Activated naive CD8-positive, alpha-beta T cell (primary cell): ENCODE measurements around the gene EPS8L3.

Experiments used
- H3K27ac Mint-ChIP-seq: one replicate; pipeline ENCODE4 v1.8.0; 2021; ENCODE audit warnings: mixed read lengths
- H3K27me3 Mint-ChIP-seq: one replicate; pipeline ENCODE4 v1.8.0; 2021; ENCODE audit warnings: mixed read lengths
- H3K36me3 Mint-ChIP-seq: one replicate; pipeline ENCODE4 v1.8.0; 2021; ENCODE audit warnings: mixed read lengths
- H3K4me1 Mint-ChIP-seq: one replicate; pipeline ENCODE4 v1.8.0; 2021; ENCODE audit warnings: low read depth, mixed read lengths
- H3K4me3 Mint-ChIP-seq: one replicate; pipeline ENCODE4 v1.8.0; 2021; ENCODE audit warnings: mild to moderate bottlenecking, mixed read lengths
- H3K9me3 Mint-ChIP-seq: one replicate; pipeline ENCODE4 v1.8.0; 2021; ENCODE audit warnings: low read depth, mixed read lengths

EPS8L3 gene, protein sequence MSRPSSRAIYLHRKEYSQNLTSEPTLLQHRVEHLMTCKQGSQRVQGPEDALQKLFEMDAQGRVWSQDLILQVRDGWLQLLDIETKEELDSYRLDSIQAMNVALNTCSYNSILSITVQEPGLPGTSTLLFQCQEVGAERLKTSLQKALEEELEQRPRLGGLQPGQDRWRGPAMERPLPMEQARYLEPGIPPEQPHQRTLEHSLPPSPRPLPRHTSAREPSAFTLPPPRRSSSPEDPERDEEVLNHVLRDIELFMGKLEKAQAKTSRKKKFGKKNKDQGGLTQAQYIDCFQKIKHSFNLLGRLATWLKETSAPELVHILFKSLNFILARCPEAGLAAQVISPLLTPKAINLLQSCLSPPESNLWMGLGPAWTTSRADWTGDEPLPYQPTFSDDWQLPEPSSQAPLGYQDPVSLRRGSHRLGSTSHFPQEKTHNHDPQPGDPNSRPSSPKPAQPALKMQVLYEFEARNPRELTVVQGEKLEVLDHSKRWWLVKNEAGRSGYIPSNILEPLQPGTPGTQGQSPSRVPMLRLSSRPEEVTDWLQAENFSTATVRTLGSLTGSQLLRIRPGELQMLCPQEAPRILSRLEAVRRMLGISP

GRCh38 chr1:109763646-109764415, at the start of gene EPS8L3:
TSS of gene EPS8L3 (minus strand) at chr1:109763923. CDS start at chr1:109761749, 2,174 bp downstream.
- Mint-ChIP-seq H3K4me3 (no peak within 1 kb of the TSS), H3K36me3 (no peaks in the 10 kb centered on the region), H3K27me3 (no peaks in the 10 kb centered on the region), H3K4me1 (no peaks in the 10 kb centered on the region), H3K9me3 (no peaks in the 10 kb centered on the region), H3K27ac (no peak within 1 kb of the TSS)

DNA sequence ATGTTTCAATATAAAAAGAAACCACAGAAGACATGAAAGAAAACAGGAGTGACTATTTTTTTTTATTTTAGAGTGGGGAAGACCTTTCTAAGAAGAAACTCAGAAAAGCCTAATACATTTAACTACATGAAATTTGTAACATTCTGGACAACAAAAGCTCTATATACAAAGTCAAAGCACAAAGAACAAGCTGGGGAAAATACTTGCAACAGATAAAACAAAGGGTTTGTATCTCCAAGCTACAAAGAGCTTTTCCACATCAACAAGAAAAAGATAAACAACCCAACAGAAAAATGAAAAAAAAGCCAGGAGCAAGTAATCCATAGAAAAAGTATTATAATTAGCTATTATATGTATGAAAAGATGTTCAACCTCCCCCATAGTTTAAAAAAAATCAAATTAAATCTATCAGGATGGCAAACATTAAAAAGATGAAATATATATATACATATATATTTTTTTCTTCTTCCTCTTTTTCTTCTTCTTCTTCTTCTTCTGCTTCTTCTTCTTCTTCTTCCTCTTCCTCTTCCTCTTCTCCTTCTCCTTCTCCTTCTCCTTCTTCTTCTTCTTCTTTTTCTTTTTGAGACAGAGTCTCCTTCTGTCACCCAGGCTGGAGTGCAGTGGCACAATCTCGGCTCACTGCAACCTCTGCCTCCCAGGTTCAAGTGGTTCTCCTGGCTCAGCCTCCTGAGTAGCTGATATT, 49.1 kb upstream of the EPS8L3 start:
- peaks cover 3% of the 10 kb centered on the region for H3K4me1 Mint-ChIP-seq
- no peak overlapping the region for H3K27ac Mint-ChIP-seq
- H3K4me3 Mint-ChIP-seq: no peak overlapping the region
- H3K36me3 Mint-ChIP-seq: peaks cover 3% of the 10 kb centered on the region
- H3K9me3 Mint-ChIP-seq: no peaks in the 10 kb centered on the region
- no peaks in the 10 kb centered on the region for H3K27me3 Mint-ChIP-seq

DNA sequence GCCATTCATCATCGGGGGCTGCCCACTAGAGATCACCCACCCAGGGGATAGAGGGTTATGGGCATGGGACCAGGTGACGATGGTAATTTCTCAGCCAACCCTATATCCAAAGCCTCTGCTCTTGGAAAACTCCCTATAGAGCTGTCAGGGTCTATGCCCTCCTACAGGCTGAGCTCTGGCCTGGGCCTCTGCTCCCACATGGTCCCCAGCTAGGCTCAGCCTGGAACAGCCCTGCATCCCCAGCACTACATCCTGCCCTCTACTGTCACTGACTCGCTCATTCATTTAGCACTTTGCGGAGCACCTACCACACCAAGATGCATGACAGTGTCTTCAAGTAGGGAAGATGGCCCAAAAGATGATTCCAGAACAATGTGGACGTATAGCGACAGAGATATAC, 45.0 kb upstream of the EPS8L3 start:
- no peaks in the 10 kb centered on the region for H3K9me3 Mint-ChIP-seq
- no peak overlapping the region for H3K27ac Mint-ChIP-seq
- H3K27me3 Mint-ChIP-seq: no peaks in the 10 kb centered on the region
- H3K4me1 Mint-ChIP-seq: peaks cover 22% of the 10 kb centered on the region
- H3K36me3 Mint-ChIP-seq: no peaks in the 10 kb centered on the region
- no peak overlapping the region for H3K4me3 Mint-ChIP-seq

GRCh38 chr1:109807822-109808680, 44.3 kb upstream of the EPS8L3 start:
- H3K9me3 Mint-ChIP-seq: no peaks in the 10 kb centered on the region
- H3K4me3 Mint-ChIP-seq: no peak overlapping the region
- no peaks in the 10 kb centered on the region for H3K36me3 Mint-ChIP-seq
- no peaks in the 10 kb centered on the region for H3K27me3 Mint-ChIP-seq
- peaks cover 28% of the 10 kb centered on the region for H3K4me1 Mint-ChIP-seq
- no peak overlapping the region for H3K27ac Mint-ChIP-seq

GRCh38 chr1:109807402-109807801, 43.7 kb upstream of the EPS8L3 start:
- peaks cover 34% of the 10 kb centered on the region for H3K4me1 Mint-ChIP-seq
- H3K27me3 Mint-ChIP-seq: no peaks in the 10 kb centered on the region
- no peak overlapping the region for H3K4me3 Mint-ChIP-seq
- H3K9me3 Mint-ChIP-seq: no peaks in the 10 kb centered on the region
- no peaks in the 10 kb centered on the region for H3K36me3 Mint-ChIP-seq
- H3K27ac Mint-ChIP-seq: no peak overlapping the region

GRCh38 chr1:109806733-109807400, 43.1 kb upstream of the EPS8L3 start:
- no peak overlapping the region for H3K4me3 Mint-ChIP-seq
- no peaks in the 10 kb centered on the region for H3K27me3 Mint-ChIP-seq
- no peaks in the 10 kb centered on the region for H3K36me3 Mint-ChIP-seq
- peaks cover 39% of the 10 kb centered on the region for H3K4me1 Mint-ChIP-seq
- no peaks in the 10 kb centered on the region for H3K9me3 Mint-ChIP-seq
- H3K27ac Mint-ChIP-seq: no peak overlapping the region

DNA sequence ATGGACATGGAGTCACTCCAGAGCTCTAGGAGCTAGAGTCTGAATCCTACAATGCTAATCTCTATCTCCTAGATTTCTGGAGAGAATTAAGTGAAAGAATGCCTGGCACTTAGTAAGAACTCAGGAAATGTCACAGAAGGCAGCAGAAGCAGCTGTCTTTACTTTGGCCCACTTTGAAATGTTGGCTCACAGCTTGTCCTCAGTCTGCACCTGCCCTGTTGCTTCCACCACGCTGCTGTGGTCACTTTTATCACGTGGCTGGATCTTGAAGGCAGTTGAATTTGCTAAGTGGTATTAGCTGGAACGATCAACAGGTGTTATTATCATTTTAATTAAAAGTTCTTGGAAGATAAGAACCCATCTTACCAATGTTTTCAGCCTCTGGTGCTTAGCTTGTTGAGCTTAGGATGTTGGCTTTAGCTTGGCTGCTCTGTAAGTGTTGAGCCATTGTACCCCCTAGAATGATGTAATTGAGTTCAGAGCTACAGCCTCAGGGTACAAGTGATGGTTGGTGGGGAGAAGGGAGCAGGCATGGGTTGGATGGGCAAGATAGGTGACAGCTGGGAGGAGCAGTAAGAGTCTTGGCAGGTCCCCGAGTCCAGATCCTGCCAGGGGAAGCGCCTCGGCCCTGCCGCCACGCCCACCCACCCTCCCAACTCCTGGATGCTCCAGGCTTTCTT, 41.9 kb upstream of the EPS8L3 start:
- no peak overlapping the region for H3K27ac Mint-ChIP-seq
- no peaks in the 10 kb centered on the region for H3K27me3 Mint-ChIP-seq
- H3K36me3 Mint-ChIP-seq: no peaks in the 10 kb centered on the region
- H3K9me3 Mint-ChIP-seq: no peaks in the 10 kb centered on the region
- peaks cover 50% of the 10 kb centered on the region for H3K4me1 Mint-ChIP-seq
- H3K4me3 Mint-ChIP-seq: no peak overlapping the region

- H3K27me3 Mint-ChIP-seq: no peaks in the 10 kb centered on the region
- H3K27ac Mint-ChIP-seq: peak overlapping the region; percentile 68
- H3K36me3 Mint-ChIP-seq: no peaks in the 10 kb centered on the region
- no peak overlapping the region for H3K4me3 Mint-ChIP-seq
- H3K4me1 Mint-ChIP-seq: peaks cover 58% of the 10 kb centered on the region
- no peaks in the 10 kb centered on the region for H3K9me3 Mint-ChIP-seq
Measured at GRCh38 chr1:109804660-109805059, 40.9 kb upstream of the EPS8L3 start.

- peaks cover 63% of the 10 kb centered on the region for H3K4me1 Mint-ChIP-seq
- H3K4me3 Mint-ChIP-seq: no peak overlapping the region
- no peaks in the 10 kb centered on the region for H3K27me3 Mint-ChIP-seq
- peak overlapping the region; percentile 68 for H3K27ac Mint-ChIP-seq
- H3K36me3 Mint-ChIP-seq: no peaks in the 10 kb centered on the region
- no peaks in the 10 kb centered on the region for H3K9me3 Mint-ChIP-seq
Measured at GRCh38 chr1:109803901-109804331, 40.2 kb upstream of the EPS8L3 start.

- no peaks in the 10 kb centered on the region for H3K9me3 Mint-ChIP-seq
- H3K27me3 Mint-ChIP-seq: no peaks in the 10 kb centered on the region
- peak overlapping the region; percentile 49 for H3K4me3 Mint-ChIP-seq
- no peaks in the 10 kb centered on the region for H3K36me3 Mint-ChIP-seq
- peaks cover 67% of the 10 kb centered on the region for H3K4me1 Mint-ChIP-seq
- peak overlapping the region; percentile 66 for H3K27ac Mint-ChIP-seq
Measured at GRCh38 chr1:109802901-109803561, 39.3 kb upstream of the EPS8L3 start.

DNA sequence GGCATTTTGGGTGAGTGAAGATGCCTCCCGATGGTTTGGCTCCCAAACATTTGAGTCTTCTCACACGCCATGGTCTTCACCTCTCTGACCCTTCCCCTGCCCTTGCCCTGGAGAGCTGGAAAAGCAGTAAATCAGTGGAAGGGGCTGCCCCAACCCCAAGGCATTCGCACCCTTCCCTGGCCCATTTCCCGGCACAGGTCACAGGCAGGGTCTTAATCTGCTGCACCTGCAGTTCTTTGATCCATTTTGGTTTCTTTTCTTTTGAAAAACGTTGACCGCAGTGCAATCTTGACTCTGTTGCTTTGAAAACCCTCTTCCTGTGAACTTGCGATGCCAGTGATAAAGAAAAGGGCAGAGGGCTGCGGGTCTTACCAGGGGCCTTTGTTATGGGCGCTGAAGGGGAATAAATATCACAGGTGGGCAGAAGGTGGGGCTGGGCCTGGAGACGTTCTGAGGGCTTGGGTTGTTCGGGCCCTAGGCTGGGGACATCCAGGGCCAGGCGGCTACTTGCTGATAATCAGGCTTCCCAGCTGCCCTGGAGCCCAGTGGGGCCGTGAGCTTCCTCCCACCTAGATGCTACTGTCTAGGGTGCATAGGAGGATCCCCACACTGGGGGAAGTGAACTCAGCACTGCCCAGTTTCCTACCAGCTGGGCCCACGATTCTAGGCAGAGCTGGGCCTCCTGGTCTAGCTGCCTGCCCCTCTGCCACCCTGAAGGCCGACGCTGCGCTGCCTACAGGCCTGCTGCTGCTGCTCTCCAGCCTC, 38.6 kb upstream of the EPS8L3 start:
- peak overlapping the region; percentile 89 for H3K27ac Mint-ChIP-seq
- no peaks in the 10 kb centered on the region for H3K36me3 Mint-ChIP-seq
- no peaks in the 10 kb centered on the region for H3K27me3 Mint-ChIP-seq
- H3K9me3 Mint-ChIP-seq: no peaks in the 10 kb centered on the region
- peak overlapping the region; percentile 72 for H3K4me3 Mint-ChIP-seq
- H3K4me1 Mint-ChIP-seq: peaks cover 73% of the 10 kb centered on the region

DNA sequence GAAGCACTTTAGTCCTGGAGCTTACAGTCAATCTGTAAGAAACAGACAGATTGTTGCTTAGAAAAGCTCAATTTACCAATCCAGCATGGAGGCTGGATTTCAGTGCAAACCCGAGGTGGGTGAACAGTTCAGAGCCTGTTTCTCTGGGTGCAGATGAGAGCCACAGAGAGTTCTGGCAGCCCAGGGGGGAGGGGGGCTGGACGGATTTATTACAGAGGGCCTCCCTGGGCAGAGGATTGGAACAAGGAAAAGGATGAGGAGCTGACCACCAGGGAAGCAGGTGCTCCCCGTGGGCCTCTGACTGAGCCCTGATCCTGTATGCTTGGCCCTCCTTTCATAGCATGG, 38.0 kb upstream of the EPS8L3 start:
- Mint-ChIP-seq H3K36me3 (no peaks in the 10 kb centered on the region), H3K27ac (peak overlapping the region; percentile 89), H3K27me3 (no peaks in the 10 kb centered on the region), H3K9me3 (no peaks in the 10 kb centered on the region), H3K4me1 (peaks cover 73% of the 10 kb centered on the region), H3K4me3 (peak overlapping the region; percentile 72)
